Neural progenitor cell (in vitro differentiated cells): ENCODE measurements around the gene CCL7.

ENCODE experiments used
- CTCF ChIP-seq: fragments of 200-600 bp; sonication (generic); IDR thresholded peaks from 2 replicates; pipeline ENCODE4 v1.5.1; 2017; ENCODE audit warnings: antibody characterized with exemption, mild to moderate bottlenecking
- EZH2 ChIP-seq: fragments of 200-600 bp; sonication (generic); IDR thresholded peaks from 2 replicates; pipeline ENCODE4 v1.6.1; 2017; ENCODE audit warnings: antibody characterized with exemption, mild to moderate bottlenecking, moderate library complexity

DNA sequence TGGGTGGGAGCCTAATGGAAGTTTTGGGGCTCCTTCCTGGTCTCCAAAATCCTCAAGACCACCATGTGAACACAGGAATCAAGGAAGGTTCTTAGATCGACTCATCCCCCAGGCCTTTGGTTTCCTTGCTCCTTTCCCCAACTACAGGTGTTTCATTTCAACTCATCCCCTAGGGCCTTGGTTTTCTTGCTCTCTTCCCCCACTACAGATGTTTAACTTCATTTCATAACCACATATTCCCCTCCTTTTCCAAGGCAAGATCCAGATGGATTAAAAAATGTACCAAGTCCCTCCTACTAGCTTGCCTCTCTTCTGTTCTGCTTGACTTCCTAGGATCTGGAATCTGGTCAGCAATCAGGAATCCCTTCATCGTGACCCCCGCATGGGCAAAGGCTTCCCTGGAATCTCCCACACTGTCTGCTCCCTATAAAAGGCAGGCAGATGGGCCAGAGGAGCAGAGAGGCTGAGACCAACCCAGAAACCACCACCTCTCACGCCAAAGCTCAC lies 15.3 kb downstream of the CCL7 start, which contains the start of gene CCL11:
- TF ChIP-seq CTCF, result no peak
- TF ChIP-seq EZH2, result no peak
